HG02763 (cell line): Measurements from ENCODE around the gene ATG9B.

Experiments used
- ATAC-seq: cut with Tn5 transposase; IDR thresholded peaks from one replicate; pipeline ENCODE4 v1.9.1; 2021; ENCODE audit warnings: mild to moderate bottlenecking, moderate library complexity; ENCODE audit not compliant: unreplicated experiment

Gene ATG9B

GRCh38 chr7:151024435-151025056 is at the start of gene ATG9B:
Gene ATG9B, minus strand, starts transcription at chr7:151024494. Its CDS starts 71 bp downstream, at chr7:151024423.
- no peak for ATAC-seq

DNA sequence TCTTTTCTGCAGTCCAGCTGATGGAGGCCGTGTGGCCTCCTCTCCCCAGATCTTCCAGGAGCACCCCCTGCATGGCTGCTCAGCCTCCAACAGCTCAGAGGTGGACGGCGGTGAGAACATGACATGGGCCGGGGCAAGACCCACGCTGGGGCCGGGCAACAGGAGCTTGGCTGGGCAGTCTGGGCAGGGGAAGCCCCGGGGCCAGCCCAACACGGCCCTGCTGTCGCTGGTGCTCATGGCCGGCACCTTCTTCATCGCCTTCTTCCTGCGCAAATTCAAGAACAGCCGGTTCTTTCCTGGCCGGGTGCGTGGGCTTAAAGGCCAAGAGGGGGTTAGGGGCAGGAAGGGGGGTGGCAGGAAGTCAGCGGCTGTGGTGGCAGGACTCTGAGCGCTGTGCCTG is 49.7 kb upstream of the ATG9B start:
- ATAC-seq, result no peak

GRCh38 chr7:151071032-151071866 is 47.0 kb upstream of the ATG9B start:
- no peak for ATAC-seq

GRCh38 chr7:151070574-151070960 is 46.3 kb upstream of the ATG9B start:
- no peak for ATAC-seq

DNA sequence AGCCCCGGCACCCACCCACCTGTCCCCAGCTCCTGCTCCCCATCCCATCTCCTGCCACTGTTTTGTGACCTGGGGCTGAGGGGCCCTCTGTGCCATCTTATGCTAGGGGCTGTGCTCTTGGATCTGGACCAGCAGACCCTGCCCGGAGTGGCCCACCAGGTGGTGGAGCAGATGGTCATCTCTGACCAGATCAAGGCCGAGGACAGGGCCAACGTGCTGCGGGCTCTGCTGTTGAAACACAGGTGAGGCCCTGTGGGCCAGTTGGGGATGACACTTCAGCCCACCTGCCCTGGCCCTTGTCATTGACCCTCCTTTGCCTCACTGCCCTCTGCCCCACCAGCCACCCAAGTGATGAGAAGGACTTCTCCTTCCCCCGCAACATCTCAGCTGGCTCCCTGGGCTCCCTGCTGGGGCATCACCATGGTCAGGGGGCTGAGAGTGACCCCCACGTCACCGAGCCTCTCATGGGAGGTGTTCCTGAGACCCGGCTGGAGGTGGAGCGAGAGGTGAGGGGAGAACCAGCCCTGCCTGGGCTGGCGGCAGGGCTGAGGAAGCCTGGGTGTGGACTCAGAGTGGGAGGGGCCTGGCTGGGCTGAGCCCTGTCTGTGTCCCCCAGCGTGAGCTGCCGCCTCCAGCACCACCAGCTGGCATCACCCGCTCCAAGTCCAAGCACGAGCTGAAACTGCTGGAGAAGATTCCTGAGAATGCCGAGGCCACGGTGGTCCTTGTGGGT is 45.7 kb upstream of the ATG9B start:
- ATAC-seq, result no peak

DNA sequence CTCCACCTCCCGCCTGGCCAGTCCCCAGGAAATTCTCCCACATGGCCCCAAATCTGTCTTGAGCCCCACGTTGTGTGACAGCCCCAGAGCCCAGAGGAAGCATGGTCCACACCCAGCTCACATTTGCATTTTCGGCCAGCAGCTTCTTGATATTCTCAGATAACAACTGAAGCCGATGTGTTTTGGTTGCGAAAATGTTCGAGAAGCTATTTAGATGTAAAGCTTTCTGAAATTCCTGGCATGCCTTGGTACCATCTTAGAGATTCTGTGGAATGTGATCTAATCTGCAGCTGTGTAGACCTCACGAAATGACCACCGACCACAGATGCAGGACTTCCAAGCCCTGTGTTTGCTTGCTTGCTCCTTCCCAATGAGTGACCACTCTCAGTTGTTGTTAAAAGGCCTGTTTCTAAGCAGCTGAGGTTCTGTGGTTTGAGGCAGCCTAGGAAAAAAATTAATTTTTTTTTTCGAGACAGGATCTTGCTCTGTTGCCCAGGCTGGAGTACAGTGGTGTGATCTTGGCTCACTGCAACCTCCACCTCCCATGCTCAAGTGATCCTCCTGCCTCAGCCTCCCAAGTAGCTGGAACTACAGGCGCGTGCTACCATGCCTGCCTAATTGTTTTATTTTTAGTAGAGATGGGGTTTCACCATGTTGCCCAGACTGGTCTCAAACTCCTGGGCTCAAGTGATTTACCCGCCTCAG is 43.9 kb upstream of the ATG9B start:
- ATAC-seq, result no peak

- no peak for ATAC-seq
These were observed 42.1 kb upstream of the ATG9B start for GRCh38 chr7:151066273-151066974.

GRCh38 chr7:151065516-151065915 is 41.2 kb upstream of the ATG9B start:
- no peak for ATAC-seq

DNA sequence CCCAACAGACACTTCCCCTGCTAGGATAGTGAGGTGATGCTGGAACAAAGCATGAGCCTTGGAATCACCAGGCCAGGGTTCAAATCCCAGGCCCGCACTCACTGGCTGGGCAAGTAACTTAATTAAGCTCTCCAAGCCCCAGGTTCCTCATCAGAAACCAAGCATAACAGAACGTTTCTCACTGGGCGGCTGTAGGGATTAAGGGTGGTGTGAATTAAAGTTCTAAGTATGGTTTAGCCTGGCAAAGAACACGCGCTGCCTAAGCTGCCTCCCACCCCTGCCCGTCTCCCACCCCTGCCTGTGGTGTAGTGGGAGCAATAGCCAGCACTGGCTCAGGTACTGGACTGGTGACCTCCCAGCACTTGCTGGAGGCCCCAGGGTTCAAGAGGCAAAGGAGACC is 40.7 kb upstream of the ATG9B start:
- ATAC-seq, result no peak

DNA sequence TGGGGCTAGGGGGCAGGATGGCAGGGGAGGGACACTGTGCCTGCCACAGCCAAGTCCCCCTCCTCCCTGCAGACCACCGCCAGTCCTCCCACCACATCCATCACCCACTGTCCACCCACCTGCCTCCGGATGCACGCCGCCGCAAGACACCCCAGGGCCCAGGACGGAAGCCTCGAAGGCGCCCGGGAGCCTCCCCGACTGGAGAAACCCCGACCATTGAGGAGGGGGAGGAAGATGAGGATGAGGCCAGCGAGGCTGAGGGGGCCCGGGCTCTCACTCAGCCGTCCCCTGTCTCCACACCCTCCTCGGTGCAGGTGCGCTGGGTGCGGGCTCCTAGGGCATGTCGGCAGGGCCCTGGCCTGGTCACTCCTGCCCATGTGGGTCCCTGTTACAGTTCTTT is 40.2 kb upstream of the ATG9B start:
- ATAC-seq, result no peak

DNA sequence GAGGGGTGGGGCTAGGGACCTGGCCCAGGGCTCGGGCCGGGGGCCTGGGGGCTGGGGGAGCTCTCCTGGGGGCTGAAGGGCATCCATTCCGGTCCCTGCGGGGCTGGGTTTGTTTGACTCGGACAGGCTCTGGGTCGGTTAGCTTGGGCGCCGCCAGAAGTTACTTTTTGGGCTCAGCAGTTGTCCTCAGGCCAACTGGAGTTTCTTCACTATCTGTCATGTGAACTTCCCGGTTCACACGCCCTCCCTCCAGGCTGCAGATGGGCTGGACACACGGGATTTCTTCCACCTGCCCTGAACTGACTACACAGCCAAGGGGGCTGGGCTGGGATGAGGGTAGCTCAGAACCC is 38.9 kb upstream of the ATG9B start:
- no peak for ATAC-seq

- ATAC-seq, result no peak
These were observed 38.3 kb upstream of the ATG9B start for GRCh38 chr7:151062399-151063211.

DNA sequence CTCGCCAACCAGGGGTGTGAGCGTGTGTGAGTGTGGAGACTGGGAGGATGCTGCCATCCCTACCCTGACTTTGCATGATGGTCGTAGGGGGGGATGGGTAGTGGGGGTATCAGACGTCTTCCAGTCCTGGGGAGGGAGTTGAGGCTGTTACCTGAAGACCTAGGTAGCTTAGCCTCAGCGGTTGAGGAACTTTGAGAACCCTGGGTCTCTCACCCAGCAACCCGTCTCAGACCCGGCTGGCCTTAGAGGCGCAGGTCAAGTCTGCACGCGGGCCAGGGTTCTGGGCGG is 37.8 kb upstream of the ATG9B start:
- no peak for ATAC-seq

DNA sequence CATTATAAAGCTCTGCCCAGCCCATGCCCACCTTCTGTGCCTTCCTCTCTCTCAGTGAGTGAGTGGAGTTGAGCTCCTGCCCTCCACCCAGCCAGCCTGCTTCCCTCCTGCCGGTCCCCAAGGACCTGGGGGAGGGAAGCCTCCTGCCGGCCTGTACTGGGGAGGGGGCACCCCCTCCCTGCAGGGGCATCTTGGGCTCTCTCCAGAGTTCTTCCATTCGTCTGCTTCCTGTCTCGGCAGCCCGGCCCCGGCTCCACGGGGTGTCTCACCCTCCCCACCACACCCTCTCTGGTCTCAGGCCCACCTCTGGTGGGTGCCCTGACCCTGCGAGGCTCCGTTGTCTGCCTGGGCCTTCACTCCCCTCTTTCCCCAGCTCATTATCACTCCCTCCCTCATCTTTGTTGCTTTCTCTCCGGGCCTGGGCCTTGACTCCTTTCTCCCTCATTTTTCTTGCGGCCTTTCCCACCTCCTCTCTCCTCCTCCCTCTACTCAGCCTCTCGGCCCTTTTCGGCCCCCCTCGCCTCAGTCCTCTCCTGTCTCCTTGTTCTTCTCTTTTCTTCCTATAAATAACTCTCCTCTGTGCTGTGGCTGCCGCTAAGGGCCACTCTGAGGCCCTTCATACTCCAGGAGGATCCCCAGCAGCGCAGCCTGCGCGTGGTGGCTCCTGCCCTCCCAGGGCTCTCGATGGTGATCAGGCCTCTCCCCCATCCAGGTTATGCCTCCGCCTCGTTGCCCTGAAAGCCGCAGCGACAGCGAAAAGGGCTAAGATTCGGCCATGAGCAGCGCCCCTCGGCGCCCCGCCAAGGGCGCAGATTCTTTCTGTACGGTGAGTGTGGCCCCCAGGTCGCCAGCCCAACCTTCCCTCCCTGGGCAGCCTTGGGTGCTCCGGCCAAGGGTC is 37.2 kb upstream of the ATG9B start:
- ATAC-seq, result no peak

DNA sequence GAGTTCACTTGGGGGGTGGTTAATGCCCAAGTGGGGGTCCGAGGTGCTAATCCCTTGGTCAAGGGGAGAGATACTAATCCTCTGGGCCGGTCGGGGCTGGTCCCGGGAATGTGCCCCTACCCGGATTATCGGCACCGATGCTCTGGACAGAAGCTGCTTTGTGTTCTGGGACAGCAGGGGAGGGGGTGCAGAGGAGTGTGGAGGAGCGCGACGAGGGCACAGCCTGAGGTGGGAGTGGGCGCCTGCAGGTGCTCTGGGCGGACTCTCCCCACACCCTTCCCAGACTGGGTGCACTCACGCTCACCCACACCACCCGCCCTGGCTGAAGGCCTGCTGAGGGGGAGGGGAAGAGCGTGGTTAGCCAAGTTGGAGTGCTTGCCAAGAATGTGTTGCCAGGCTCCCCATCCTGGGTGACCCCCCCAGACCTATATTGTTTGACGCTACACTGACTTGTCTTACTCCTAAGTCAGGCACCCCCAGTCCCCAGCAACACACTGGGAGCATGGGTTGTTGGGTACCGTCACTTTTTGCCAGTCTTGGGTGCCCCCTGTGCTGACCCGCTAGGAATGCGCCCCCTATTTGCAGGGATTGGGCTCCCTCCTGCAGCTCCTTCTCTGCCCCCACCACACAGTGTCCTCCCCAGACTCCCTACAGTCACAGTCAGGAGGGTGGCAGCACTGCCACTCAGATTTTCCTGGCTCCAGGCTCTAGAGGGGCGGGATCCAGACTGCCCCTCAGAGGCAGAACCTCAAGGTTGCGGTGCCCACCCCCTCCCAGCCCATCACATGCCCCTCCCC is 36.3 kb upstream of the ATG9B start:
- ATAC-seq, result no peak

- no peak for ATAC-seq
These were observed 35.8 kb upstream of the ATG9B start for GRCh38 chr7:151060113-151060415.

DNA sequence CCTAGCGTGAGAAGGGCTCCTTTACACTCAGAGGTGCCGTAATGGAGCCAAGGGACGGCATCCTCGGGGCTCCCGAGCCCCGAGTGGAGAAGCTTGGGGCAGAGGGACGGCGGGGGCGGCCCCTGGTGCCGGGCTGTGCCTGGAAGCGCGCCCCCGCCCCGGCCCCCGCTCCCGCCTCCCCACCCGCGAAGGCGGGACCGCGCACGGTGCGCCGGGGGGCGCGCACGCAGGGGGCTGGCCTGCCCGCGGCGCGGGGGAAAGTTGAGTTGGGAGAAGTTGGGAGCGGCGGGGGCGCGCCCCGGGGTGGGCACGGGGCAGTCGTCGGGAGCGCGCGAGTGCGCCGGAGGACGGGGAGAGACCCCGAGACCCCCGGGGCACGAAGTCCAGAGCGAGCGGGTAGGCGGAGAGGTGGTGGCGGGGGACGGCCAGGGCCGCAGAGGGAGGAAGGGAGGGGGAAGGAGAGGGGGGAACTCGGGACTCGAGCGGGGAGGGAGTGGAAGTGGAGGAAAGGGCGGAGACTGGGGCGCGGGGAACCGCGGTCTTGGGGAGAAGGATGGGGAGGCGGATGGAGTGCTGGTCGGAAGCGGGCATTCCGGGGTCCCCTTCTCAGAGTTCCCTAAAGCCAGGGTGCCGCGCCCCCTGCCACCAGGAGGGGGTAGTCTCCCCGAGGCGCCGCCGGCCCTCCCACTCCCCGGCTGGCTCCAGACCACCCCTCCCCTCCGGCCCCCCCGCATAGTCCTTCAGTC is 35.2 kb upstream of the ATG9B start, which contains the start of gene SLC4A2:
SLC4A2 (plus strand) TSS at position 223 of the 746 bp plus-strand sequence. CDS start 2,399 bp downstream, outside the sequence.
- ATAC-seq, result peak; percentile 30
